GM21360 (cell line): Measurements from ENCODE around the gene IFT122.

ENCODE experiments used
- ATAC-seq: cut with Tn5 transposase; IDR thresholded peaks from one replicate; pipeline ENCODE4 v1.9.1; 2021; ENCODE audit warnings: mild to moderate bottlenecking, moderate library complexity; ENCODE audit not compliant: unreplicated experiment

The IFT122 gene

DNA sequence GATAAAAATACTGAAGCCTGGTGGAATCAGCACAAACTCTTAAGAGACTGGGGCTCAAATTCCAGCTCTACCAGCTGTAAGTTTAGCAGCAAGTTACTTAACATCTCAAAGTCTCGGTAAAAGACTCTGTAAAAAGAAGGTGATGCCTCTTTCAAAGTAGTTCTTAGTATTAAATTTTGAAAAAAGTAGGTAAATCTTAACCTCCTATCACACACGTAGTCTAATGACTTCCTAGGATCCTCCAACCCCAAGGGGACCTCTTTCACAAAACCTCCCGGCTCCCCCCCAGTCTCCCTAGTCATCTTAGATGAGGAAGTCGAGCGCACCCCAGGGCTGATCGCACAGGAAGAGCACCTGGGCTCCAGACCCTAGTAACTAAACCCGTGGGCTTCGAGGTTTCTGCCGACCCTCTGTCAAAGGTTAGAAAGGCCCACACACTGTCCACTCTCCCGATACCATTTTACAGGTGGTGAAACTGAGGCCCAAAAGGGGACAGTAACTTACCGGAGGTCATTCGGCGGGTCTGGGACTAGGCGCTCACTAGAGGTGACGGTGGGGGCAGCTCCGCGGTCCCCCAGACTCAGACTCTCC, 703 bp upstream of the IFT122 start:
- ATAC-seq: no peak

DNA sequence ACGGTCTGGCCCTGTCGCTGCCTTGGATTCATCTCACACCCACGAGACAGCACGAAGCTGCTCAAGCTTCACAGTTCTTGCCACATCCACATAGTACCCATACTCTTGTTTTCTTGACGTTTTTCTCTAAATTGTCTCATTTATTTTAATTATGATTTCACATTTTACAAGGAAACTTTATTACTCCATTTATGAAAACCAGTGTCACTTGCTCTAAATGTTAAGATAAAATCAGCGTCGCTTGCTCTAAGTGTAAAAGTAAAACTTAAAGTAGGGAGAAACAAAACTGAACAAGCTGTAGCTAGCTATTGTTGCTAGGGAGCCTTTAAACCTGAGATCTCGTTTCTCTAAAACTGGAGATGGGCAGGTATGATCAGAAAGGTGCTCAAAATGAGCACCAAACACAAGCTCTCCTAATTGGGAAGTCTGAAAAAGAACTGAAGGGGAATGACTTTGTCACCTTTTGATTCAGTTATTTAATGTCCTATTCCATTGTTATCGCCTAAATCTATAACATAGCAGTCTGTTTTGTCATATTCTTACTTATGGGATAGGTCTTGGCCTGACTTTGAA, 680 bp downstream of the IFT122 start:
- ATAC-seq: no peak

DNA sequence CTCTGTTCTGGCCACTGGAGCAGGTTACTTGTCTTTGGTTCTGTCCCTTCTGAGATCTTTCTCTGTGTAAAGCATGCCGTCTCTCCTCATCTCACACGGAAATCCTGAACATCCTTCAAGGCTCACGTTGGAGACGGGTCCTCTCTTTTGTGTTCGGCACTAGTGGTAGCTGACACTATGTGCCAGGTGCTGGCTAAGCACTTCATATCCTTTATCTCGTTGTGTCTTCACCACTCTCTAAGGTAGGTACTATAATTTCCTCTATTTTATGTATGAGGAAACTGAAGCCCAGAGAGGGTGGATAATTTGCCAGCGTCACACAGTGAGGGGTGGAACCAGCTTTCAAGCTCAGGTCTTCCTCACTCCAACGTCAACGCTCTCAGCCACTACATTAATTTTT, 1.2 kb downstream of the IFT122 start:
- ATAC-seq: no peak

DNA sequence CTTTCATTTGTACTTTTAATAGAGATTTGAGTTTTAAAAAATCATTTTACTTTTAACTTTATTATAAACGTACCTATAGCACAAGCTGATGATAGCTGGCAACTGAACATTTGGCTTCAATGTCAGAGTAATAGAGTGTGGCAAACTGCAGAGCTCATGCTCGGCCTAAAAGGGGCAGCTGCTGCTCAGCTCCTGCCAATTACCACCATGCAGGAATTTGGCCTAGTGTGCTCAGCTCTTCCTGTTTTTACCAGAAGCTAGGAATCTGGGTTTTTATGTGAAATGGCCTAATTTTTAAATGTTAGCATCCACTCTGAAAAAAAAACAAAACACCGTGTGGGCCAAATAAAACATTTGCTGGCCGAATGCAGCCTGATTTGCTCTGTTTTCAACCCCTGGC, 1.8 kb downstream of the IFT122 start:
- ATAC-seq: no peak

DNA sequence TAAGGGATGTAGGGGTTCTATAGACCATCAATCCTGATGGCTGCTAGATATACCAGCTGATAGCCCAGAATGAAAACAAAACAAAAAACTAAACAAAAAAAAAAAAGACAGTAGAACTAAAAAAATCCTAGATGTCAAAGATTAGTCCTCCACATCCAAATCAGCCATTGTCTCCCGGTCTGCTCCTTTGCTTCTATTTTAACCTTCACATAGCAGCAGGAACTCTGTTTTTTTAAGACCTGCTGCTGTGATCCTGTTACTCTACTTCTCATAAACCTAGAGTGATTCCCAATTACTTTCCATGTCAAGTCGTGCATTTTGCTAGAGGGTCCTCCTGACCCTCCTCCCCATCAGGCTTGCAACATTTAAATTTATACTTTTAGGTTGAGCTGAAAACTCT, 2.5 kb downstream of the IFT122 start:
- ATAC-seq: no peak

DNA sequence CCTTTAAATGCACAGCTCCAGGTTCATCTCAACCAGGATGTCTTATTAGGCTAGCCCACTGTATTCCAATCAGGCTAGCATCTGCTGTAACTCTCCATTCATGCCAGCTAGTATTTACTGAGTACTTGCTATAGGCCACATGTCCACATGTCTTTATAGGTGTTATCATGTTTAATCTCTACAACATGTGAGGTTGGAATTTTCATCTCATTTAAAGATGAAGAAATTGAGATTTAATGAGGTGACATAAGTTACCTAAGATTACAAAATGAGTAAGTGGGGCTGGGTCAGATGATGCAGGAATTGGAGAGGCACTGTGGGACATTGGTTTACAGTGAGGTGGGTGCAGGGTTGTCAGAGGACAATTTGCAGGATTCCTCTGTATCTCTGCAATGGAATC, 2.9 kb downstream of the IFT122 start:
- ATAC-seq: no peak

DNA sequence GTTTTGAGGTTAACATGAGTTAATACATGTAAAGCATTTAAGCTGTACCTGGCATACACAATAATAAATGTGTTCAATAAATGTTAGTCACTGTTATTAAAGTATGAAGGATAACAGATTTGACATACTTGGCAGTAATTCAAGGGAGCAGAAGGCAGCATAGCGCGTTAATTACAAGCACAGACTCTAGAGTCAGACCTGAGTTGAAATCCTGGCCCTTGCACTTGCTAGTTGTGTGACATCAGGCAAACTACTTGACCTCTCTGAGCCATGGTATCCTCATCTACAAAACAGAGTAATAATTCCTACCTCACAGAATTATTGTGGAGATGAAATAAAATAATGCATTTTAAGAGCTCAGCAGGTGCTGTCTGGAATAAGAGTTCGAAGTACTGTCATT, 5.4 kb downstream of the IFT122 start:
- ATAC-seq: no peak

DNA sequence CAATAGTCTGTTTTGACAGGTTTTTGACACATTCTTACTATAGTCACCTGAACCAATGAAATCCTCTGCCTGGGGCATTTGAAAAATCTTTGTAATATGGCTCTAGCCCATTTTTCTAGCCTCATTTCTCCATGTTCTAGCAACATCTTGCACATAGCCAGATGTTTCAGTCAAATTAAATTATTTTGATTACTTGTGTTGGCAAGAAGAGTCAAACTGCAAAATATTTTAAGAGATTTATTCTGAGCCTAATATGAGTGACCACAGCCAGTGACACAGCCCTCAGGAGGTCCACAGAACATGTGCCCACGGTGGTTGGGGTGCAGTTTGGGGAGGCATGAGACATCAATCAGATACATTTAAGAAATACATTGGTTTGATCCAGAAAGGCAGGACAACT, 6.9 kb downstream of the IFT122 start:
- no peak for ATAC-seq

DNA sequence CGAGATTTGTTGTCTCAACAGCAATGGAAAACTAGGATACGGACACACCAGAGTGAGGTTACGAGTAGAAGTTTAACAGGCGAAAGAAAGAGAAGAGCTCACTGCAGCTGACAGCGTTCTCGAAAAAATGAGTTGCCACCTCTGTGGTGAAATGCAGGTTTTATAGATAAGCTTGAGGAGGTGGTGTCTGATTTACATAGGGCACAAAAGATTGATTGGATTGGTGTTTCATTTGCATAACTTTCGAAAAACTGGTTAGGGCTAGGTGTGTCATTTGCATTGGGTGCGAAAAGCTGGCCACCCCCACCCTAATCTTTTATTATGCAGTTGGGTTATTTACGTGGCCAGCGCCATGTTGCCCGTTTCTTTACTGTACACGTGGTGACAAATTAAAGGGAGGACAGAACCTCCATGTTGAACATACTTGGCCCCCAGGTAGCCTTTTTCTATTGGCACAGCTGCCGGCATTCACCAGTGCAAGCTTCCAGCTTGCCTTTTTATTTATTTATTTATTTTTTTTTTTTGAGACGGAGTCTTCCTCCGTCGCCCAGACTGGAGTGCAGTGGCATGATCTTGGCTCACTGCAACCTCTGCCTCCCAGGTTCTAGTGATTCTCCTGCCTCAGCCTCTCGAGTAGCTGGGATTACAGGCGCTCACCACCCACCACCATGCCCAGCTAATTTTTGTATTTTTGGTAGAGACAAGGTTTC, 8.3 kb downstream of the IFT122 start:
- ATAC-seq: no peak

DNA sequence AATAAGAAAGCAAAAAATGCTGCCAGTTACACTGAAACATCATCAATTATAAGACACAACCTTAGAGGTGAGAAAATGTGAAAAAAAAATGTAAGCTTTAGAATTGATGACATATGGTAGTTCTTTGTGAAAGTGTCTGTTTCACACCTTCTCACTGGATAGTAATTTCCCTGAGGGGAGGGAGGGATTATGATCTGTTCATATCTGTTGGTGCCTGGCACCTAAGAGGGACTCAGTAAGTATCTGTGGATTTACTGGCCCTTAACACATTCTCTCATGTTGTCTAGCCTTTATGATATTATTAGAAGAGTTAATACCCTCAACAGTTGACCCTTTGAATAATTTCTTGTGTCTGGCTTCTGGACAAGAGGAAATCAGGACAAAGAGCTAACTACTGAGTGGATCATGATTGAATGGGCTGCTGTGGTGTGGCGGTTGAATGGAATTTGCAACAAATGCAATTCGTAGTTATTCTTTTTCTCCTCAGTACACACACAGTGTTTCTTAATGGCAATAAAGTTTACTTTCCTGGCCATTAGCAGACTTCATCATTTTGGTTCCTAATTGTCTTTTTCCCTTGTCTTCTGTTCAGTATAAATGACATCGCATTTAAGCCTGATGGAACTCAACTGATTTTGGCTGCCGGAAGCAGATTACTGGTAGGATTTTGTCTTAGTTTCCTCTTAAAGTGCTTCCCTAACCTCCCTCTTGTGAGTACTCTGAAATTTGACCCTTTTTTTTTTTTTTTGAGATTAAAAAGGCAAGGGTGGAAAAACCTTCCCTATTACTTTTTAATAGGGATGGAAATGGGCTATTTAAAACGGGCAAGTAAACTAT, 9.5 kb downstream of the IFT122 start:
- ATAC-seq: no peak

DNA sequence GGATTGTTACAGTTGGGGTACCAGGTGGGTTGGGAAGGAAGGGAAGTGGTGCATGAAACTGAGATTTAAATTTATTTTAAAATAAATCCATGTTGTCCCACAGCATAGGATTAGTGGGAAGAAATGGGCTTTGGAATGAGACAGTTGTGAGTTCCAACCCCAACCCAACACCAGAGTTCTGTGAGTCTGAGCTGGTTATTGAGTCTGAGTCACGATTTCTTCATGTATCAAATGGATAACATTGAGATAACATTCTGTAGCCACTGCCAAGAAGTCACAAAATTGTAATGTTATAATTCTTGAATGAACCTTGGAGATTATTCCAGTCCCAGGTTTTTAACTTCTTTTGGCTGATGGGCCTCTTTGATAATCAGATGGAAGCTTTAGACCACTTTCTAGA, 13.7 kb downstream of the IFT122 start:
- ATAC-seq: no peak

DNA sequence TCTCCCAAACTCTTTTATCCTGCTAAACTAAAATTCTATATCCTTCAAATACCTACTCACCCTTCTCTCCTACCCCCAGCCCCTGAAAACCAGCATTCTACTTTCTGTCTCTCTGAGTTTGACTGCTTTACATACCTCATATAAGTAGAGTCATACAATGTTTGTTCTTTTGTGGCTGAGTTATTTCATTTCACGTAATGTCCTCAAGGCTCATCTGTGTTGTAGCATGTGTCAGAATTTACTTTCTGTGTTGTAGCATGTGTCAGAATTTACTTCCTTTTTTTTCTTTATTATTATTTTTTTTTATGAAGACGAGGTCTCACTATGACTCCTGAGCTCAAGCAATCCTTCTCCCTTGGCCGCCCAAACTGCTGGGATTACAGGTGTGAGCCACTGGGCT, 20.1 kb downstream of the IFT122 start:
- ATAC-seq: no peak

DNA sequence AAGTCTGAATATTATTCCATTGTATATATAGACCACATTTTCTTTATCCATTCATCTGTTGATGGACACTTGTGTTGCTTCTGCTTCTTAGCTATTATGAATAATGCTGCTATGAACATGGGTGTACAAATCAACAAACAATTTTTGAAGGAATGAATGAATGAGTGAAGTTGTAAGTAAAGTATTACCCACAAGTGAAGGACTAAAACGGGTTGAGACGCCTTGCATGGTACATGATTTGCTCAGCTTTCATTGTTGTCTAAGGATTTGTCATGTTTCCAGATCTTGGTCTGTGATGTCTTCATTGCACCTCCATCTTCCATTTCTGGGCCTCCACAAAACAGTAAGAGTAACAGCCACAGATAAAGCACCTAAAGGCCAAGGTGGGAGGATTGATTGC, 20.5 kb downstream of the IFT122 start:
- ATAC-seq: no peak

DNA sequence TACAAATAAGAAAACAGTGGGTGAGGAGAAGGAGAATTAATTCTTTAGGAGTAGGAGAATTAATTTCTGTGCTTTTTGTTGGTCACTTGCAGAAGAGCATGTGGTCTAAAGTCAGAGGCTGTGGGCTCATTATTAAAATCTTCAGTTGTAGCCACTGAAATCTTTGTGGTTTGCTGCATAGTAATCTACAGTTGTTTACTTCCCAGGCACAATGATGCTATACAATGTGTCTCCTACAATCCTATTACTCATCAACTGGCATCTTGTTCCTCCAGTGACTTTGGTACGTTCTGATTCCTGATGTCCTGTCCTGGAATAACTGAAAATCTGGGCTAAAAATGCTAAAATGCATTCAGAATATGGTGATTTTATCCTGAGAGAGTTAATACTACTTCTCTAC, 21.0 kb downstream of the IFT122 start:
- ATAC-seq: no peak

DNA sequence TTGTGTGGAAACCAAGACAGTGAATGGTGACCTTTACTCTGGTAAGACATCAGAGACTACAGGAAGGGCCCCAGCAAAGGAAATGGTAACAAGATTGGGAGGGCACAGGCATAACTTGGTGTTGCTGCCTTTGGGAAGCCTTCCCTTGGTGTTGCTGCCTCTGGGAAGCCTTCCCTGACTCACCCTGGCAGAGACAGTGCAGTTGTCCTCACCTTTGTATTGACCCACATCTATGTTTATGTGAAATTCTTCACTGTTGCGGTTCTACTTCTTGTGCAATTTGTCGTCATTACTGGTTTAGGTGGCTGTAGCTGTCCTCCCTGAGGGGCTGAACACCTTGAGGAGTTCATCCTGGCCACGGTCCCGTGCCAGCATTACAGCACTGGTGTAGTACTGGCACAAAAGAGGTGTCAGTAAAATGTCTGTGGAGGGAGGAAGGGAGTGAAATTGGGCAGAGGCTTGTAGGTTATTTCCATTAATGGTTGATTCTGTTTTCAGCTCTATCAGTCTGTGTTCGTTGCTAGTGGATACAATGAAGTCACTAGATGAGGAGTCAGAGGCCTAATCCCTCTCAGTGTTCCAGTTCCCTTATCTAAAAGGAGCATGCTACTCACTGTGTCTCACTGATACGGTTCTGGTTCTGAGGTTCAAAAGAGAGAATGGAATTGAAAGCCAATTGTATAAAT, 21.6 kb downstream of the IFT122 start:
- no peak for ATAC-seq

DNA sequence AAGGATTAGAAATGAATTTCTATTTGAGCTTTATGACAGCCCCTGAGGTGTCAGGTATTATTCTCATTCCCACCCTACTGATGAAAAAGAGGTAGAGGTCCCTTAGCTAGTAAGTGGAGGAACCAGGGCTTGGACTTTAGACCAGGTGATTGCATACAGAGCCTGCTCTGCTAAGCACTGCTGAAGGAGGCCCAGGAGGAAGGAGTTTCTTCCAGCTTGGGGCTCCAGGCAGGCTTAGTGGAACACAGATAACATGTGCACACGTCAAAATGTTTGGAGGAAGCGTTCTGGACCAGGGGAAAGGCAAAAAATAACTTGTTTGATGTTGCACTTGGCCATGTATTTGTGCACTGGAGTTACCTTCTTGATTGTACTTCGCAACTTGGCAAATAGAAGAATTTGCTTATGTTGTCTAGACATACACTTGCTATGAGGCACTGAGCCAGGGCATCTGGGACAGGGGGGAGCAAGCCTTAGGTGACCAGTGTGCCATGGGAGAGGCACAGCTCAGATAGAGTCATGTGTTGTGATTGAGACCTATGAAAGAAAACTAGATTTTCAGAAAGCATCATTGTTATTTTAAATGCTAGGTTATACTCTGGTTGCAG, 22.4 kb downstream of the IFT122 start:
- ATAC-seq: no peak

DNA sequence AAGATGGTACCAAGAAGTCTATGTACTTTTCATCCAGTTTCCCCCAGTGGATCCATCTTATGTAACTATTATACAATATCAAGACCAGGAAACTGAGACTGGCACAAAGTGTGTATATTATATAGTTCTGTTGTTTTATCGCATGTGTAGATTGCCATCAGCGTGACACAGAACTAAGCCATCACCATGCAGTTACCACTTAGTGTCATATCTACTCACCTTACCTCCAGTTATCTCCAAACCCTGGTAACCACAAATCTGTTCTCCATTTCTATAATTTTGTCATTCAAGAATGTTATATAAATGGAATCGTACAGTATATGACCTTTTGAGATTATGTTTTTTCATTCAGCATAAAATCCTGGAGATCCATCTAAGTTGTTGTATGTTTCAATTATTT, 23.1 kb downstream of the IFT122 start:
- no peak for ATAC-seq

DNA sequence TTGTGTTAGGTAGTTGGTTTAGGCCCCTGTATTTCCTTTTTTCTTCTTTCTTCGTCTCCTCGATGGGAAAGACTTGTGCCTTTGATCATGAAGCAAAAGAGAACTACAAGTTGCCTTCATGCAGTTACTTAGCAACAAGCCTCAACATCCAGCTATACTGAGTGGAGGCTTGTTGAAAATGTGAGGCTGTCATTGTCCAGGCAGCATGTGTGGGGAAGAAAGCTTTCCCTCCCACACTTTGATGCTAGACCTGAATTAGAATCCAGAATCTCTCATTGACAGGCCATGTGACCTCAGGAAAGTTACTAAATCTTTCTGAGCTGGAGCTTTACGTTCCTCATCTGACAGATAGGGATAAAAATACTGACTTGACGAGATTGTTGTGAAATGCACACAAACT, 23.7 kb downstream of the IFT122 start:
- no peak for ATAC-seq

DNA sequence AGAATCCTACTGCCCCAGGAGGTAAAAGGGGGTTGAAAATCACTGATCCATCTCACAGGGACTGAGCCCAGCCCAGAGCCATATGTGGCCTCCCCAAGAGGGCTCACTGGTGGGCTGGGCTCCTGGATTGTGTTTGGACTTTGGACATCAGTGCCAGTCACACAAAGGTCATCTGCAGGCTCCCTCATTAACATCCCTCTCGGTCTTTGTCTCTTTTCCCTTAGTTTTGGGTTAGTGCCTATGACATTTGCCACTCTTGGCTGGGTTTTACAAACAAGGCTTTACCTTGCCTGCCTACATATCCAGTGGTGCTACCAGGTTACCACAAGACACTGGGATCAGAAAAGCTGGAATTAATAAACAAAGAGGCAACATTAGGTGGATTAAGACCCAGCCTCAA, 27.9 kb downstream of the IFT122 start:
- no peak for ATAC-seq

DNA sequence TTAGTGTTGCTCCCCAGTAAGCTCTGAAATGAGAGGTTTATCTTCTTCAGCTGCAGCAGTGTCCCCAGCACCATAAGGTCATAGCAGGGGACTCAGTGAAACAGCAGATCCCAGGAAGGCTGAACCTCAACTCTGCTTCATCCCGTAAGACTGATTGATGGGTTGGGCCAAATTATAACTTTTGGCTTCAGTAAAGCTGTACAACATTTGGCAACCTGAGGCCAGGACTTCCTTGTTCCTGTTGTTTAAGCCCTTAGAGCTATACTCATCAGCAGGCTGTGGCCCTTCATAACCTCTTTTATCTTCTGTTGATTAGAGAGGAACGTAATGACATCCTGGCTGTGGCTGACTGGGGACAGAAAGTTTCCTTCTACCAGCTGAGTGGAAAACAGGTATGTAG, 29.0 kb downstream of the IFT122 start:
- ATAC-seq: no peak

DNA sequence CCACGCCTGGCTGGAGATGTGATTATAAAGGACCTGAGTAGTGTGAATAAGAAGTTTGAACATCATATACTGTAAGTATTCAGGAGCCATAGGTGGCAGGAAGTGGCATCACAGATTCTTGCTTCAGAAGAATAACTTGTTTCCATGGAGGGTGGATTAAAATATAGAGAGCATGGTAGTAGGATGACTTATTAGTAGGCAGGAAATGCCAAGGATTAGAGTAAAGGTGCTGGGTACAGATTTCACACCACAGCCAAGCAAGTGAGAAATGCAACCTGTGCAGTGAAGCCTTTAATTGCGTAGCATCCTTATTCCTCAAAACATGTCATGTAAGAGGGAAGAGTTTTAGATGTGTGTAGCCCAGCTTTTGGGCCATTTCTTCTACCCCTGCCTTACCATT, 30.8 kb downstream of the IFT122 start:
- no peak for ATAC-seq
